ENCODE results near the gene REX1BD. TPM values are rescaled to one million over a fixed set of nuclear protein-coding genes. Genes with fewer than 3 reads are reported as not detected.
"Not testable (repeated sequence)": the region's sequence is repeated elsewhere in the genome, so short reads cannot be mapped to it uniquely, and the experiment has no call there.

REX1BD gene
- 76.6 TPM for total RNA-seq
- long read RNA-seq, transcript REX1BD-202 (5 exons, 702 nt): minor isoform, 15 of 98 reads
- long read RNA-seq, transcript REX1BD-201 (5 exons, 839 nt): major isoform, 24 of 98 reads
- long read RNA-seq, transcript REX1BD-205 (4 exons, 1,081 nt): minor isoform, 10 of 98 reads
- long read RNA-seq, partial matches to known transcripts: 40 of 98 reads
- long read RNA-seq, other reads (novel, unspliced or antisense): 3 of 98 reads

GRCh38 chr19:18588611-18589379, at the start of gene REX1BD:
REX1BD (plus strand) TSS chr19:18588798; CDS start chr19:18588802, 4 bp downstream.
- TF ChIP-seq CTCF (IDR thresholded peaks at IDR 0.05; ENCODE audit: borderline replicate concordance): peak; percentile 95
- no peaks in the 10 kb centered on the region for H3K27me3 ChIP-seq (ENCODE audit: low read depth)
- H3K9me3 ChIP-seq (replicated peaks): no peaks in the 10 kb centered on the region
- intact Hi-C loops (cut with micrococcal nuclease): no loop called here
- peak; percentile 87 for DNase-seq
- peaks cover 35% of the 10 kb centered on the region for H3K4me1 ChIP-seq
- peak within 1 kb of the TSS; percentile 96 for H3K4me3 ChIP-seq
- H3K27ac ChIP-seq (replicated peaks): peak within 1 kb of the TSS; percentile 97
- H3K36me3 ChIP-seq: peaks cover 12% of the 10 kb centered on the region

- H3K27me3 ChIP-seq (ENCODE audit: low read depth): no peaks in the 10 kb centered on the region
- no peak overlapping the region for H3K4me3 ChIP-seq
- no peaks in the 10 kb centered on the region for H3K9me3 ChIP-seq (replicated peaks)
- peaks cover 19% of the 10 kb centered on the region for H3K4me1 ChIP-seq
- intact Hi-C loops (cut with micrococcal nuclease): no loop called here
- no peak for TF ChIP-seq CTCF (IDR thresholded peaks at IDR 0.05; ENCODE audit: borderline replicate concordance)
- H3K27ac ChIP-seq (replicated peaks): no peak overlapping the region
- no peak for DNase-seq
- H3K36me3 ChIP-seq: peaks cover 62% of the 10 kb centered on the region
These were observed 49.2 kb upstream of the REX1BD start for GRCh38 chr19:18539372-18539771.

- H3K27me3 ChIP-seq (ENCODE audit: low read depth); intact Hi-C loops (cut with micrococcal nuclease): not testable (repeated sequence)
- peaks cover 58% of the 10 kb centered on the region for H3K36me3 ChIP-seq
These were observed 48.4 kb upstream of the REX1BD start for GRCh38 chr19:18540200-18540599.

GRCh38 chr19:18541258-18541991, 47.2 kb upstream of the REX1BD start:
- no peak for DNase-seq
- Histone ChIP-seq H3K4me1 (peaks cover 19% of the 10 kb centered on the region), H3K27me3 (ENCODE audit: low read depth) (no peaks in the 10 kb centered on the region), H3K27ac (replicated peaks) (no peak overlapping the region), H3K9me3 (replicated peaks) (no peaks in the 10 kb centered on the region), H3K36me3 (peaks cover 47% of the 10 kb centered on the region), H3K4me3 (peak overlapping the region; percentile 73)
- intact Hi-C loops (cut with micrococcal nuclease): no loop called here
- TF ChIP-seq CTCF (IDR thresholded peaks at IDR 0.05; ENCODE audit: borderline replicate concordance): no peak

More at GRCh38 chr19:18540200-18540599, 48.4 kb upstream of the REX1BD start:
- not testable (repeated sequence) for H3K9me3 ChIP-seq (replicated peaks); H3K4me3 ChIP-seq; DNase-seq; H3K27ac ChIP-seq (replicated peaks)
- peaks cover 19% of the 10 kb centered on the region for H3K4me1 ChIP-seq

GRCh38 chr19:18541992-18542940, 46.3 kb upstream of the REX1BD start:
- Histone ChIP-seq H3K27ac (replicated peaks) (peak overlapping the region; percentile 92), H3K4me1 (peaks cover 19% of the 10 kb centered on the region), H3K9me3 (replicated peaks) (no peaks in the 10 kb centered on the region), H3K27me3 (ENCODE audit: low read depth) (no peaks in the 10 kb centered on the region), H3K4me3 (peak overlapping the region; percentile 73), H3K36me3 (peaks cover 39% of the 10 kb centered on the region)
- no peak for TF ChIP-seq CTCF (IDR thresholded peaks at IDR 0.05; ENCODE audit: borderline replicate concordance)
- no peak for DNase-seq
- intact Hi-C loops (cut with micrococcal nuclease): no loop called here

Measured in left ventricle myocardium inferior (tissue), 1 donor.